Right renal pelvis (tissue), 4 donors: Measurements from ENCODE around the gene RNF224. TPM values are rescaled to one million over a fixed set of nuclear protein-coding genes. Genes with fewer than 3 reads are reported as not detected.
A peak's percentile ranks its signal among the peaks of the same experiment; 100 is the strongest.
"Not testable (repeated sequence)": the region's sequence is repeated elsewhere in the genome, so short reads cannot be mapped to it uniquely, and the experiment has no call there.

Source experiments
- DNase-seq, 4 donors: peaks; one replicate each; pipeline ENCODE4 v3.0.0-alpha.2; 2013; ENCODE audit warnings: low read depth in 4 of 4, low spot score in 3 of 4, missing footprints in 1 of 4
- polyA plus RNA-seq, 4 donors: library from polyadenylated mRNA; unstranded; fragments of 120-200 nt; gene quantifications; one replicate each; pipeline ENCODE4 v1.2.1, GENCODE V29; 2013; ENCODE audit not compliant: insufficient read length in 4 of 4

Gene RNF224
- polyA plus RNA-seq, 4 donors: 5.1 to 14.5 (median 9.7) TPM

GRCh38 chr9:137251194-137251461 is 23.8 kb downstream of the RNF224 start, which contains the start of gene STPG3:
TSS of gene STPG3 (plus strand) at chr9:137251286. CDS start at chr9:137251287, 1 bp downstream.
- DNase-seq: no peak

DNA sequence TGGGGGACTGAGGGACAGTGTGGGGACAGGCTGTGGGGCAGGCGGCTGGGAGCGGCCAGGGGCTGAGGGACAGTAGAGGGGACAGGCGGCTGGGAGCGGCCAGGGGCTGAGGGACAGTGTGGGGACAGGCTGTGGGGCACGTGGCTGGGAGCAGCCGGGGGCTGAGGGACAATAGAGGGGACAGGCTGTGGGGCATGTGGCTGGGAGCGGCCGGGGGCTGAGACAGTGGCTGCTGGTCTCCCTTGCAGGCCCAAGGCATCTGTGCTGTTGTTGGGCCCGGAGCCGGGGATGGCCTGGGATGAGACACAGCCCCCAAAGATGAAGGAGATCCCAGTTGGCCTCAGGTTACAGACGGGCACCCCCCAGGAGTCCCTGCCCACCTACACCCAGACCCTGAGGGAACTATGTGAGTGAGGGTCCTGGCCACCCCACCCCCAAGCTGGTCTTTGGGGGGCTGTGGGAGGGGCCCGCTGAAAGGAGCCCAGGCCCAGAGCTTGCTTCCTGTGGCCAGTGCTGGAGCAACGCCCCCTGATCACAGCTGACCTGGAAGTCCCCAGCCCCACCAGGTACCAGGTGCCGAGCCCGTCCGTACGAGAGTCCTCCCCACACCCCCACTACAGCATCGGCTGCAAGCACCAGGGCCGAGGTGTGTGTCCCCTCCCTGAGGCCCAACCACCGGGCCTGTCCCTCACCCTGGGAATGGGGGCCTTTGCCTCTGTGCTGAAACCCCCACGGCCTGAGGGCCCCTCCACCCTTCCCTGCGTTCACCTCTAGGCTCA is 24.4 kb downstream of the RNF224 start:
- DNase-seq: no peak

DNA sequence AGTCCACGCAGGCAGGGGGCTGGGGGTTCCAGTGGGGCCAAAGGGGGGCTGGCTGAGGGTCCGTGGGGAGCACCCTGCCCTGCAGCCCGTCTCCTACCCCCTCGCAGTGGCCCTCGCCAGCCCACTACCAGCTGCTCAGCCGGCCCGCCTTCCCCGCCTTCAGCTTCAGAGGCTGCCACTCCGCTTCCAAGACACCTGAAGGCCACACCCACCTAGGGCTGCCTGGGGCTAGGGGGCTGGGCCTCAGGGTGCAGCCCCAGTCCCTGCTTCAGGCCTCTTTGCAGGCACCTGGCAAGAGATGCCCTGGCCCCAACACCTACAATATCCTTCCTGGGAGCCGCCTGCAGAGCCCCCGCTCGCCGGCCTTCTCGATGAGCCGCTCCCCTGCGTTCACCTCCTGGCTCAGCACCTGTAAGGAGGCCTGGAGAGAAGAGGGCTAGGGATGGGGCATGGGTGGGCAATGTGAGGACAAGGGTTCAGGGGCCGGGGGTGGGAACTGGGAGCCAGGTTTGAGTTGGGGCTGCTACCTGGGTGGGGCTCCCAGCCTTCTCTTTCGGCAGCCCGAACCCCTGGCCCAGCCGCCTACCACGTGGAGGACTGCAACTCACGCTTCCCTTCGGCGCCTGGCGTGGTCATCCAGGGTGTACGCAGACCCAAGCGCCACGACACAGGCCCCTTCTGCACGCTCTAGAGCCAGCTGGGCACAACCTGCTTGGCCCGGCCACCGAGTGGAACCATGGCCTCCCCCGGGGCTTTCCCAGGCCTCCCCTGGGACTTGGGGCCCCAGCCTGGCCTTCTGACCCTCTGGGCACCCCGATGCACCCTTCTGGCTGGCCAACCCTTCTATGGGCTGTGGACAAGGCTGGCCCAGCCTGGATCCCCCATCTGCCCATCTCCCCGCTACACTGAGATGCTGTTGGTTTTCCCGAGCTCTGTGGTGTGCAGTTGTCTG is 25.5 kb downstream of the RNF224 start:
- DNase-seq: no peak

DNA sequence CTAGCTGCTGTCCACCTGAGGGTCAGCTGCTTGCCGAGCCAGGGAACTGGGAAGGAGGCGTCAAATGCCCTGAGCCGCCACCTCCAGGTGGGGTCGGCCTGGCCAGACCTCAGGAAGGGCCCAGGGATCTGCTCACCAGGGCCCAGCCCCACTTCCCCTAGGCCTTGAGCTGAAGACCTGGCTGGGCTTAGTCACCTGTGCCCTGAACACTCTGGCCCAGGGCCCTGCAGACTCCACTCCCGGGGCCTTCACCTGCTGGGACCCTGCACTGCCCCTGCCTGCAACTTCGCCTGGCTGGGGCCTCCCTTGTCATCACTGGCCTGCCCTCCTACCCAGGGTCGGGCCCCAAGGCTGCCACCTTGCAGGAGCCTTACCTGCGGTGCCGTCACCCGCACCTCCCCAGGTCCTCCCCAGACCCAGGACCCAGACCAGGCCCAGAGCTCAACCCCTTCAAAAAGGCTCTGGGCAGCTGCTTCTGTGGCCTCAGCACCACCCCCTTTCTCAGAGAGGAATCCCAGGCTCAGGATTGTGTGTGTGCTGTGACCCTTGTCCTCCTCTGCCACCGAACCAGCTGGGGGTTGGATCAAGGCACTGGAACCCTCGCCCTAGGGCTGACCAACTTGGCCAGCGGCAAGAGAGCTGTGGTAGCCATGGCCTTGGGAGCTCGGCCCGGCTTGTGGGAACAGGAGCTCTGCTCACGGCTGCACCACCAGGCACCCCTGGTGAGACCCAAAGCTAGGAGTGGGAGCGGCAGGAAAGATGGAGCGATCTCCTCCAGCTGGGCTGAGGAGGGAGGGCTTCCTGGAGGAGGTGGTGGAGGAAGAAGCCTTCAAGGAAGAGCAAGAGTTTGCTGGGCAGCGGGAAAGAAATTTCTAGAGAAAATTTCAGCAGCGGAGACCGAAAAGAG is 26.7 kb downstream of the RNF224 start:
- no peak for DNase-seq

- peak; percentile 80 to 86 (median 84) for DNase-seq
Observed at GRCh38 chr9:137254624-137255447, 27.5 kb downstream of the RNF224 start, which contains the start of gene NELFB. TSS of gene NELFB (plus strand) at chr9:137255327.

DNA sequence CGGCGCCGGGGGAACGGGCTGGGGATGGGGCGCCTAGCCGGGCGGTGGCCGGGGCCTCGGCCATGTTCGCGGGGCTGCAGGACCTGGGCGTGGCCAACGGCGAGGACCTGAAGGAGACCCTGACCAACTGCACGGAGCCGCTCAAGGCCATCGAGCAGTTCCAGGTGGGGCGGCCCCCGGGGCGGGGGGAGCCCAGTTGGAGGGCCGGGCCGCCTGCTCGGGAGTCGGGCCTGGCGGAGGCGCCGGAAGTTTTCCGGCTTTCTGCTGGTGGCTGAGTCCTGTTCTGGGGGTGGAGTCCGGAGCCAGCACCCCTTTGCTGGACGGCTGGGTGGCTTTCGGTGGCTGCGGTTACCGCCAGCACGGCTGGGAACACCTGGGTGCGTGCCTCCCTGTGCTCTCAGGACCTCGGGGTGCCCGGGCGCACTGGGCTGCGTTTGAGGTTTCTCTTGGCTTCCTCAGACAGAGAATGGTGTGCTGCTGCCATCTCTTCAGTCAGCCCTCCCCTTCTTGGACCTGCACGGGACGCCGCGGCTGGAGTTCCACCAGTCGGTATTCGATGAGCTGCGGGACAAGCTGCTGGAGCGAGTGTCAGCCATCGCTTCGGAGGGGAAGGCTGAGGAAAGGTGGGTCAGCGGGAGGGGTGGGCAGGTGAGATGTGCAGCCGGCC is 28.3 kb downstream of the RNF224 start:
- no peak for DNase-seq

DNA sequence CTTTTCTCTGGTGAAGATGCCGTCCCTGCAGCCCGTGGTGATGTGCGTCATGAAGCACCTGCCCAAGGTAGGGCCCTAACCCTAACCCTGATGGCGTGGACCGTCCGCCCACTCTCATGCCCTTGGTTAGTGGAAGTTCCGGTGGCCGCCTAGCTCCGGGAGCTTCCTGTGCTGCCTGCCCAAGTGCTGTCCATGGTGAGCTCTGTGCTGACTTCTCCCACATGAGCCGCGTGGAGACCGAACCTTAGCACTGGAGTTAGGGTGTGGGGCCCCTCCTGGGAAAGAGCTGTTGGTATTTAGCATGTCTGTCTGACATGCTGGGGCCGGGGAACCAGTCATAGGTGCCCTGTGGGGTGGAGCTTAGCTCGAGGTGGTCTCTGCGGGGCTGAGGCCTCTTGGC is 29.1 kb downstream of the RNF224 start:
- no peak for DNase-seq

DNA sequence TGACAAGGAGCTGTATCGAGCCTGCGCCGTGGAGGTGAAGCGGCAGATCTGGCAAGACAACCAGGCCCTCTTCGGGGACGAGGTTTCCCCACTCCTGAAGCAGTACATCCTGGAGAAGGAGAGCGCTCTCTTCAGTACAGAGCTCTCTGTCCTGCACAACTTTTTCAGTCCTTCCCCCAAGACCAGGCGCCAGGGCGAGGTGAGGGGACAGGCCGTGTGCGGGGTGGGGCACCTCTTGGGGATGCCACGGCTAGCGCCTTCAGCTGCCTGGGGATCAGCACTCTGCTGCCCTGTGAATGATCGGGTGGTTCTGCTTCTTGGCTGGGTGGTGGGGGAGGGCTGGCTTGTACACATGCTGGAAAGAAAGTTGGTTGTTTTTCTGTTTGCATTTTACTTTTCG is 29.6 kb downstream of the RNF224 start:
- DNase-seq: no peak

DNA sequence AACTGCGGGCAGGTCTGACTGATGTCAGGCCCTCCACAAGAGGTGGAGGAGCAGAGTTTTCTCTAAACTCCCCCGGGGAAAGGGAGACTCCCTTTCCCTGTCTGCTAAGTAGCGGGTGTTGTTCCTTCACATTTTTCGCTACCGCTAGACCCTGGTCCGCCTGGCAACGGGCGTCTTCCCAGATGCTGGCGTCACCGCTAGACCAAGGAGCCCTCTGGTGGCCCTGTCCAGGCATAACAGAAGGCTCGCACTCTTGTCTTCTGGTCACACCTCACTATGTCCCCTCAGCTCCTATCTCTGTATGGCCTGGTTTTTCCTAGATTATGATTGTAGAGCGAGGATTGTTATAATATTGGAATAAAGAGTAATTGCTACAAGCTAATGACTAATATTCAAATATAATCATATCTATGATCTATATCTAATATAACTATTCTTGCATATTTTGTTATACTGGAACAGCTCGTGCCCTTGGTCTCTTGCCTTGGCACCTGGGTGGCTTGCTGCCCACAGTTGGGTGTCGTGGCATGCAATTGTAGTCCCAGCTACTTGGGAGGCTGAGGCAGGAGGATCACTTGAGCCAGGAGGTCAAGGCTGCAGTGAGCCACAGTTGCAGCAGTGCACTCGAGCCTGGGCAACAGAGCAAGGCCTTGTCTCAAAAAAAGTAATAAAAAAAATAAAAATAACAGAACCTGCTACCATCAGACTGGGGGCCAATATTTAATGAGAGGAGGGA is 35.0 kb downstream of the RNF224 start:
- not testable (repeated sequence) for DNase-seq

- no peak for DNase-seq
Observed at GRCh38 chr9:137262909-137263285, 35.6 kb downstream of the RNF224 start.

DNA sequence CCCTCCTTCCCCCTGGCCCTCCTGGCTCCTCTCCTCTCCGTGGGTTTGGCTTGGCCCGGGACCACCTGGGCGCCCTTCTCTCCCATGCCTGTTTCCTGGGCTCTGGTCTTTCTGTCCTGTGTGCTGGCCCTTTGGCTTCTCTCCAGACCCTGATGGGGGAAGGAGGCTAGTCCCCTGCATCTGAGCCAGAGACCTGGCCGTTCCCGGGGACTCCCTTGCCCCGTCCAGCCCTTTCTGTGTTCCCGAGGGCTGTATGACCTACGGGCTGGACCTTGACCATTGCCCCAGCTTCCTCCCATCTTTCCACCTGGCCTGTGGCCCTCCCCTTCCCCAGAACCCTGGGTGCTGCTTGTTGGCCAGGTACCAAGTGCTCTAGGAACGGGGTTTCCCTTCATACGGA is 36.2 kb downstream of the RNF224 start:
- no peak for DNase-seq

DNA sequence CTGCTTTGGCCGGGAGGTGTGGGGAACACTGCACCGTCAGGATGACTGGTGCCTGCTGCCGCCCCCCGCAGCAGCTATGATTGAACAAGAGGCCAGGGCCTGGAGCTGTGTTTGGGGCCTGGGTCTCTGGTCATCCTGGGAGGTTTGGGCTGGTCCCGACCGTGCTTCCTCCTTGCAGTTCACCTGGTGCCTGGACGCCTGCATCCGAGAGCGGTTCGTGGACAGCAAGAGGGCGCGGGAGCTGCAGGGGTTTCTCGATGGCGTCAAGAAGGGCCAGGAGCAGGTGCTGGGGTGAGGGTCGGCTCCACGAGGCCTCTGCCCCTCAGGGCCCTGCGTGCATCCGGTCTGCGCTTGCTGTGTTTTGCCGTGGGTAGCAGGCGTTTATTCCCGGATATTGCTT is 36.8 kb downstream of the RNF224 start:
- no peak for DNase-seq

DNA sequence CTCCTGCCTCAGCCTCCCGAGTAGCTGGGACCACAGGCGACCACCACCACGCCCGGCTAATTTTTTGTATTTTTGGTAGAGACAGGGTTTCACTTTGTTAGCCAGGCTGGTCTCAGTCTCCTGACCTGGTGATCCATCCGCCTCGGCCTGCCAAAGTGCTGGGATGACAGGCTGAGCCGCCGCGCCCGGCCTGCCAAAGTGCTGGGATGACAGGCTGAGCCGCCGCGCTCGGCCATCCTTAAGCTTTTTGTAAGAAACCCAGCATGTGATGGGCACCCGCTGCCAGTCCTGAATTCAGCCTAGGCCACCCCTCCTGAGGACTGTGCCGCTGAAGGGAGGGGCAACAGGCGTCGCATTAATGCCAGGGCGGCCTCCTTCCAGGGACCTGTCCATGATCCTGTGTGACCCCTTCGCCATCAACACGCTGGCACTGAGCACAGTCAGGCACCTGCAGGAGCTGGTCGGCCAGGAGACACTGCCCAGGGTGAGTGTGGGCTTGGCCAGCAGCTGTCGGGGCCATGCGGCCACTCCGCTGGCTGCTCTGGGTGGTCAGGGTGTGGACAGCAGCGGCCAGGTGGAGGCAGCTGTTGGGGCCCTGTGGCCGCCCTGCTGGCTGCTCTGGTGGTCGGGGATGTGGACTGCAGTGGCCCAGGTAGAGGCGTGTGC is 38.3 kb downstream of the RNF224 start:
- no peak for DNase-seq

- no peak for DNase-seq
Observed at GRCh38 chr9:137266162-137266527, 38.8 kb downstream of the RNF224 start.

DNA sequence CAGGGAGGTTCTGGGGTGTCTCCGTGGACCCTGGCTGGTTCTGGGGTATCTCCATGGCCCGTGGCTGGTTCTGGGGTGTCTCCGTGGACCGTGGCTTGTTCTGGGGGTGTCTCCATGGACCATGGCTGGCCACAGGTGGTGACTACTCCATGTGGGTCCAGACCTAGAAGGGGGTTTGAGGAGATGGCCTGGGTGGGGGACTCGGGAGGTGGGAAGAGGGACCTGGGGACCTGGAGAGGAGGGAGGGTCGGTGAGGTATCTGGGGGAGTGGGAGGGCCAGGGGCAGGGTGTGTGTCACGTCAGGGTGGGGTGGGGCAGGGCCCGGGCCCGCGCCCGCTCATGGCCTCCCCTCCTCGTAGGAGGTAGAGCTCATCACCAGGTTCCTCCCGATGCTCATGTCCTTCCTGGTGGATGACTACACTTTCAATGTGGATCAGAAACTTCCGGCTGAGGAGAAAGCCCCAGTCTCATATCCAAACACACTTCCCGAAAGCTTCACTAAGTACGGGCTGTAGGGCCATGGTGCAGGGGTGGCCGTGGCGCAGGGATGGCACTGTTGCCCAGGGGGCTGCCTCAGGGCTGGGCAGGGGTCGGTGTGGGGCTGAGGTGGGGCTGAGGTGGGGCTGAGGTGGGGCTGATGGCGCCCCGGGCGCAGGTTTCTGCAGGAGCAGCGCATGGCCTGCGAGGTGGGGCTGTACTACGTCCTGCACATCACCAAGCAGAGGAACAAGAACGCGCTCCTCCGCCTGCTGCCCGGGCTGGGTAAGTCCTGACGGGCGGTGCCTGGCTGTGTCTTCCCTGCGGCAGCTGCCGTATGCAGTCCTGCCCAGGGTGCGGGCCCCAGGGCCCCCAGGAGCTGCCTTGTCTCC is 39.5 kb downstream of the RNF224 start:
- DNase-seq: no peak

GRCh38 chr9:137267933-137268355 is 40.6 kb downstream of the RNF224 start:
- DNase-seq: no peak

- no peak for DNase-seq
Observed at GRCh38 chr9:137268538-137269201, 41.4 kb downstream of the RNF224 start.
